Astrocyte (in vitro differentiated cells and primary cell): ENCODE results near the gene A4GALT.

ENCODE experiments used
- EZH2 ChIP-seq: IDR thresholded peaks from 2 replicates; pipeline ENCODE4 v1.6.1; 2012; ENCODE audit warnings: mild to moderate bottlenecking, low read length, inconsistent platforms; ENCODE audit not compliant: insufficient read depth
- TF ChIP-seq, protein P1 (sequence below): IDR thresholded peaks from 2 replicates; pipeline ENCODE4 v1.5.1; 2011; ENCODE audit warnings: low read depth, mild to moderate bottlenecking, inconsistent platforms, low read length, moderate library complexity; ENCODE audit not compliant: insufficient read depth

GRCh38 chr22:42699281-42699975, 21.2 kb downstream of the A4GALT start:
- TF ChIP-seq, protein P1, sequence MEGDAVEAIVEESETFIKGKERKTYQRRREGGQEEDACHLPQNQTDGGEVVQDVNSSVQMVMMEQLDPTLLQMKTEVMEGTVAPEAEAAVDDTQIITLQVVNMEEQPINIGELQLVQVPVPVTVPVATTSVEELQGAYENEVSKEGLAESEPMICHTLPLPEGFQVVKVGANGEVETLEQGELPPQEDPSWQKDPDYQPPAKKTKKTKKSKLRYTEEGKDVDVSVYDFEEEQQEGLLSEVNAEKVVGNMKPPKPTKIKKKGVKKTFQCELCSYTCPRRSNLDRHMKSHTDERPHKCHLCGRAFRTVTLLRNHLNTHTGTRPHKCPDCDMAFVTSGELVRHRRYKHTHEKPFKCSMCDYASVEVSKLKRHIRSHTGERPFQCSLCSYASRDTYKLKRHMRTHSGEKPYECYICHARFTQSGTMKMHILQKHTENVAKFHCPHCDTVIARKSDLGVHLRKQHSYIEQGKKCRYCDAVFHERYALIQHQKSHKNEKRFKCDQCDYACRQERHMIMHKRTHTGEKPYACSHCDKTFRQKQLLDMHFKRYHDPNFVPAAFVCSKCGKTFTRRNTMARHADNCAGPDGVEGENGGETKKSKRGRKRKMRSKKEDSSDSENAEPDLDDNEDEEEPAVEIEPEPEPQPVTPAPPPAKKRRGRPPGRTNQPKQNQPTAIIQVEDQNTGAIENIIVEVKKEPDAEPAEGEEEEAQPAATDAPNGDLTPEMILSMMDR: no peak
- TF ChIP-seq EZH2: no peak
